IPS-18a (cell line): ENCODE measurements around the gene MRGPRX4.
"Not testable (repeated sequence)": the region's sequence is repeated elsewhere in the genome, so short reads cannot be mapped to it uniquely, and the experiment has no call there.

Source experiments
- H3K27ac ChIP-seq: one replicate; pipeline ENCODE4 v1.5.1; 2013; ENCODE audit warnings: low read length
- H3K27me3 ChIP-seq: one replicate; pipeline ENCODE4 v1.6.1; 2013; ENCODE audit warnings: mild to moderate bottlenecking, low read length; ENCODE audit not compliant: control insufficient read depth, insufficient read depth
- H3K36me3 ChIP-seq: one replicate; pipeline ENCODE4 v1.6.1; 2013; ENCODE audit warnings: low read depth, low read length; ENCODE audit not compliant: control insufficient read depth
- H3K4me1 ChIP-seq: one replicate; pipeline ENCODE4 v1.6.1; 2013; ENCODE audit warnings: low read depth, low read length; ENCODE audit not compliant: control insufficient read depth
- H3K4me3 ChIP-seq: one replicate; pipeline ENCODE4 v1.5.1; 2013; ENCODE audit warnings: low read length
- H3K9ac ChIP-seq: one replicate; pipeline ENCODE4 v1.6.1; 2013; ENCODE audit warnings: mild to moderate bottlenecking, low read length, moderate library complexity
- H3K9me3 ChIP-seq: one replicate; pipeline ENCODE4 v1.6.1; 2013; ENCODE audit warnings: low read depth, low read length; ENCODE audit not compliant: control insufficient read depth

Gene MRGPRX4

DNA sequence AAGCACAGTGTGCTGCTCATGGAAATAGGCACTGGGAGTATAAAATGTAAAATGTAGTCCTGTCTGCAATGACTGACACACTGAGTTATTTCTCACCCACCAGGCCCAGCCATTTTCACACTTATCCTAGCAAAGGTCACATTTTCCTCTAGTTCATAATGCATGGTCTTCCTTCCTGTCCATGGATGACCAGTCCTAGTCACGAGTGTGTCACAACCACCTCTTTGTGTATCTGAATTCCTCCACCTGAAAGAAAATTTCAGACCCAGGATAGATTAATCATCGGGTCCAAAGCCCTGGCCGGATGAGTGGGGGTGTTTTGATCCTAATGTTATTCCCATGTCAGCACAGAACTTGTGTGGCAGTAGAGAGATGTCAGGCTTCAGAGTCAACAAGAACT is at the start of gene MRGPRX4:
Gene MRGPRX4 (plus strand): TSS at position 172 of the 400 bp plus-strand sequence. CDS start 420 bp downstream, outside the sequence.
- Histone ChIP-seq H3K4me3 (no peak within 1 kb of the TSS), H3K27ac (no peak within 1 kb of the TSS), H3K27me3 (no peaks in the 10 kb centered on the region), H3K9ac (no peak within 1 kb of the TSS), H3K9me3 (no peaks in the 10 kb centered on the region), H3K36me3 (no peaks in the 10 kb centered on the region), H3K4me1 (no peaks in the 10 kb centered on the region)

DNA sequence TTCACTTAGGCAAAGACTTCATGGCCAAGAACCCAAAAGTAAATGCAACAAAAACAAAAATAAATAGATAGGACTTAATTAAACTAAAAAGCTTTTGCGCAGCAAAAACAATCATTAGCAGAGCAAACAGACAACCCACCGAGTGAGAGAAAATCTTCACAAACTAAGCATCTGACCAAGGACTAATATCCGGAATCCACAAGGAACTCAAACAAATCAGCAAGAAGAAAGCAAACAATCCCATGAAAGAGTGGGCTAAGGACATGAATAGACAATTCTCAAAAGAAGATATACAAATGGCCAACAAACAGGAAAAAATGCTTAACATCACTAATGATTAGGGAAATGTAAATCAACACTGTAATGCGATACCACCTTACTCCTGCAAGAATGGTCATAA is 41.5 kb upstream of the MRGPRX4 start:
- not testable (repeated sequence) for H3K9me3 ChIP-seq, H3K9ac ChIP-seq, H3K4me3 ChIP-seq, H3K4me1 ChIP-seq, H3K36me3 ChIP-seq, H3K27ac ChIP-seq, H3K27me3 ChIP-seq

DNA sequence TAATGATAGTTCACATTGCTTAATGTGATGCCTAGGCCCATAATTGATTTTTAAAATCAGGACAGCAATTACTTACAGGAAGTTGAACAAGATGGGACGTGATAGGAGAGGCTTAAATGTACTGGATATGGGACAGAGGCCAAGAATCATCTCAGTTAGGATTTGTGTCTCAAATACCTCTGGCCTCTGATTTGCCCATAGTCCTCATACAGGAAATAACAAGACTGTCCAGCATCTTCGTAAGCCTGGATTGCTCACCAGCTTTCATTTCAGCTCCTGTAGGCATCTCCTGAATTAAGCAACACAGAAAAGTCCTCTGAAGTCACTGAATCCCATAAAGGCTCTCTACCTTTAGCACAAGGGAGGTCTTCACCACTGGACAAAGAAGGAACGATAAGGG is 40.3 kb upstream of the MRGPRX4 start, which contains the start of gene MRGPRX3:
Gene MRGPRX3 (plus strand): TSS at position 231 of the 400 bp plus-strand sequence. CDS start 4,632 bp downstream, outside the sequence.
- Histone ChIP-seq H3K27ac (no peak within 1 kb of the TSS), H3K9me3 (peaks cover 3% of the 10 kb centered on the region), H3K36me3 (no peaks in the 10 kb centered on the region), H3K4me3 (no peak within 1 kb of the TSS), H3K9ac (no peak within 1 kb of the TSS), H3K27me3 (no peaks in the 10 kb centered on the region), H3K4me1 (peaks cover 4% of the 10 kb centered on the region)

DNA sequence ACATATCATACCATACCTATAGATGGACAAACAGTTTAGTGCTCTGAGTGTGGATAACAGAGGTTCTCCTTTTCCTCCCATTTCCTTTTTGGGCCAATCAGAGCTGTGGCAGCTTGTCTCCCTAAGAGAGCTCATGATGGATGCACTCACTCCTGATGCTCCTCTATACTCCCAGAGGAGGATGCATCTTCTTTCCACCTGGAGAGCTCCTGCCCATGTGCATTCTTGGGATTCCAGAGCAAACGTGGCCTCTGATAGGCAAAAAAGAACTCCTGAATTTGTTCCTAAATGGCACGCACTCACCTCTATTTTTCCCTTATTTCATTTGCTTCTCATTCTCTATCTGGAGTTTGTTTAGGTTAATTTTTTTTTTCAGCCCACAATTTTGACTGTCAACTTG is 37.3 kb upstream of the MRGPRX4 start:
- Histone ChIP-seq H3K4me1 (peaks cover 4% of the 10 kb centered on the region), H3K9ac (no peak overlapping the region), H3K9me3 (no peaks in the 10 kb centered on the region), H3K4me3 (no peak overlapping the region), H3K27ac (no peak overlapping the region), H3K27me3 (no peaks in the 10 kb centered on the region), H3K36me3 (no peaks in the 10 kb centered on the region)

DNA sequence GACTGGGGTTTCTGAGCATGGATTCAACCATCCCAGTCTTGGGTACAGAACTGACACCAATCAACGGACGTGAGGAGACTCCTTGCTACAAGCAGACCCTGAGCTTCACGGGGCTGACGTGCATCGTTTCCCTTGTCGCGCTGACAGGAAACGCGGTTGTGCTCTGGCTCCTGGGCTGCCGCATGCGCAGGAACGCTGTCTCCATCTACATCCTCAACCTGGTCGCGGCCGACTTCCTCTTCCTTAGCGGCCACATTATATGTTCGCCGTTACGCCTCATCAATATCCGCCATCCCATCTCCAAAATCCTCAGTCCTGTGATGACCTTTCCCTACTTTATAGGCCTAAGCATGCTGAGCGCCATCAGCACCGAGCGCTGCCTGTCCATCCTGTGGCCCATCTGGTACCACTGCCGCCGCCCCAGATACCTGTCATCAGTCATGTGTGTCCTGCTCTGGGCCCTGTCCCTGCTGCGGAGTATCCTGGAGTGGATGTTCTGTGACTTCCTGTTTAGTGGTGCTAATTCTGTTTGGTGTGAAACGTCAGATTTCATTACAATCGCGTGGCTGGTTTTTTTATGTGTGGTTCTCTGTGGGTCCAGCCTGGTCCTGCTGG is 35.3 kb upstream of the MRGPRX4 start:
- Histone ChIP-seq H3K27me3 (no peaks in the 10 kb centered on the region), H3K4me1 (peaks cover 4% of the 10 kb centered on the region), H3K27ac (no peak overlapping the region), H3K4me3 (no peak overlapping the region), H3K9ac (no peak overlapping the region), H3K36me3 (no peaks in the 10 kb centered on the region), H3K9me3 (no peaks in the 10 kb centered on the region)

DNA sequence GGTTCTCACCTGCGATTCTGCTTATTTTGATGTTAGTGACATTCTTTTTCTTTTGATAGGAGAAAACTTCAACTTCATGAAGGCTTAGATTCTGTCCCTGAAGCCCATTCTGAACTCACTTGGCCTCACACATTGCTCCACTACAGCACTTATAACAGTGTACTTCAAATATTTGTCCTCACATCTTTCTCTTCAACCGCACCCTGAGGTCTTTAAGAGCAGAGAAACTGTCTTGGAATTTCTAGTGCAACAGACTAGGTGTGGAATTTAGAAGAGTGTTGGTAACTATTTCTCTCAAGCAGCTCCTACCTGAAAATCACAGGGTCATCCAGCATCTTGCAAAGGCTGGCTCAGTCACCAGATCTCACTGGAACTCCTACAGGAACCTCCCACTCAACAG is 32.5 kb upstream of the MRGPRX4 start:
- Histone ChIP-seq H3K4me3 (no peak overlapping the region), H3K9me3 (no peaks in the 10 kb centered on the region), H3K36me3 (no peaks in the 10 kb centered on the region), H3K4me1 (no peaks in the 10 kb centered on the region), H3K27me3 (no peaks in the 10 kb centered on the region), H3K27ac (no peak overlapping the region), H3K9ac (no peak overlapping the region)

DNA sequence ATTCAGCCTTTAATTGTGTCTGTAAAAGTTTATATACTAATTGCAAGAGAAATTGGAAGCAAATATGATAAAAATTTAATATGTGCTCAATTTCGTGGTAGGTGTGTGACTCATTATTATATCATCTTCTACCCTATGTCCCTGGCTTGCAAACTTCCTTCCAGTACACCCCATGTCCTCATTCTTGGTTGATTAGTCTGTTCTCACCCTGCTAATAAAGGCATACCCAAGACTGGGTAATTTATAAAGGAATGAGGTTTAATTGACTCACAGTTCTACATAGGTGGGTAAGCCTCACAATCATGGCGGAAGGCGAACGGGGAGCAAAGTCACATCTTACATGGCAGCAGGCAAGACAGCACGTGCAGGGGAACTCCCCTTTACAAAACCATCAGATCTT is 28.4 kb upstream of the MRGPRX4 start:
- no peaks in the 10 kb centered on the region for H3K4me1 ChIP-seq
- H3K27ac ChIP-seq: no peak overlapping the region
- H3K4me3 ChIP-seq: no peak overlapping the region
- H3K27me3 ChIP-seq: no peaks in the 10 kb centered on the region
- no peaks in the 10 kb centered on the region for H3K9me3 ChIP-seq
- H3K36me3 ChIP-seq: no peaks in the 10 kb centered on the region
- no peak overlapping the region for H3K9ac ChIP-seq

DNA sequence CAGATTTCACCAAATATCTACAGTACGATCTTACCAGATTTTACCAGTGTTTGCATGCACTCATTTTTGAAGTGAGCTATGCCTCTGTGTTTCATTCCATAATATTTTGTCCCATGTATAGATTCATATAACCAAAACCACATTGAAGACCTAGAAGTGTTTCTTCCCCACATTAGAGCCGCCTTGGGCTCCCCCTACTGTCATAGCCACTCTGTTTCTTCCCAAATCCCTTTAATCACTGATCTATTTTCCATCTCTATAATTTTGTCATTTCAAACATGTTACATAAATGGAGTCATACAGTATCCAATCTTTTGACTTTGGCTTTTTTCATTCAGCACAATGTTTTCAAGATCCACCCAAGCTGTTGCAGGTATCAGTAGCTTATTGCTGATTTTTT is 27.6 kb upstream of the MRGPRX4 start:
- Histone ChIP-seq H3K9ac (no peak overlapping the region), H3K36me3 (no peaks in the 10 kb centered on the region), H3K4me3 (no peak overlapping the region), H3K9me3 (no peaks in the 10 kb centered on the region), H3K4me1 (no peaks in the 10 kb centered on the region), H3K27ac (no peak overlapping the region), H3K27me3 (no peaks in the 10 kb centered on the region)

DNA sequence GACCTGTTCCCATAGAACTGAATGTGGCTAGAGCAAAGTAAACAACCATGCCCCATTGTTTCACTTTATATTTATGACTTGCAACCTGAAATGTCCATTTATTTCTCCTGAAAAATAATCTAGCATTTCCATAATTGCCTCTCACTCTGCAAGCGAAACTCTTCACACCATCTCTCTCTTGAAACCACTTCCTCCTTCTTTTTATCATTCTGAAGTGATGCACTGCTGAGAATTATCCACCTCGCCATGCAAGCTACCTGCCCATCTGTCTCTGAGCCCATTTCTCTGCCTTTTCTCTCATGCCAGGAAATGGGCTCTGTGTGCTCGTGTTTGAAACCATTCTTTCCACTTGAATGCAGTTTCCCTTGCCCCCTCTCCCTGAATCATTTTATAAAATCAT is 26.8 kb upstream of the MRGPRX4 start:
- Histone ChIP-seq H3K27me3 (no peaks in the 10 kb centered on the region), H3K4me1 (no peaks in the 10 kb centered on the region), H3K4me3 (no peak overlapping the region), H3K27ac (no peak overlapping the region), H3K9ac (no peak overlapping the region), H3K9me3 (no peaks in the 10 kb centered on the region), H3K36me3 (no peaks in the 10 kb centered on the region)

DNA sequence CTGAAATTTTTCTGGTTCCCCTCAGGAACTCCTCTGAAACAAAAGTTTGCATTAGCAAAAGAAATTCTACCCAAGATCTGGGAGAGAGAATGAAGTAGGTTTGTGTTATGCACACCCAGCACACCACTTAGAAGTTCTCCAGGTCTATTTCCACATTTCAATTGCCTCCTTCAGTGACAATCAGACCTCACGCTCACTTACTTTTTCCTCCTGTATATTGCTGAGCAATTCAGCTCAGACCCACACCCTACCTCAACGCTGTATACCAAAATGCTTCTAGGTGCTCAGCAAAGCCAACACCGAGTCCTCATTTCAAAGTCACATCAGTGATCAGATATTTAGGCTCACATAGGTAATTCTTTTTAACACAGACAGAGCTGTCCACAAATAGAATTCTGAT is 21.1 kb upstream of the MRGPRX4 start:
- no peaks in the 10 kb centered on the region for H3K9me3 ChIP-seq
- H3K36me3 ChIP-seq: no peaks in the 10 kb centered on the region
- no peak overlapping the region for H3K4me3 ChIP-seq
- no peak overlapping the region for H3K9ac ChIP-seq
- H3K4me1 ChIP-seq: no peaks in the 10 kb centered on the region
- no peak overlapping the region for H3K27ac ChIP-seq
- no peaks in the 10 kb centered on the region for H3K27me3 ChIP-seq

DNA sequence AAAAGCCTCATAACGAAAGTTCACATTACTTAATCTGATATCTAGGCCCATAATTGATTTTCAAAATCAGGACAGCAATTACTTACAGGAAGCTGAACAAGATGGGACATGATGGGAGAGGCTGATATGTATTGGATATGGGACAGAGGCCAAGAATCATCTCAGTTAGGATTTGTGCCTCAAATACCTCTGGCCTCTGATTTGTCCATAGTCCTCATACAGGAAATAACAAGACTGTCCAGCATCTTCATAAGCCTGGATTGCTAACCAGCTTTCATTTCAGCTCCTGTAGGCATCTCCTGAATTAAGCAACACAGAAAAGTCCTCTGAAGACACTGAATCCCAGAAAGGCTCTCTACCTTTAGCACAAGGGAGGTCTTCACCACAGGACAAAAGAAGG is 4.3 kb upstream of the MRGPRX4 start:
- Histone ChIP-seq H3K27ac (no peak overlapping the region), H3K27me3 (no peaks in the 10 kb centered on the region), H3K4me3 (no peak overlapping the region)

DNA sequence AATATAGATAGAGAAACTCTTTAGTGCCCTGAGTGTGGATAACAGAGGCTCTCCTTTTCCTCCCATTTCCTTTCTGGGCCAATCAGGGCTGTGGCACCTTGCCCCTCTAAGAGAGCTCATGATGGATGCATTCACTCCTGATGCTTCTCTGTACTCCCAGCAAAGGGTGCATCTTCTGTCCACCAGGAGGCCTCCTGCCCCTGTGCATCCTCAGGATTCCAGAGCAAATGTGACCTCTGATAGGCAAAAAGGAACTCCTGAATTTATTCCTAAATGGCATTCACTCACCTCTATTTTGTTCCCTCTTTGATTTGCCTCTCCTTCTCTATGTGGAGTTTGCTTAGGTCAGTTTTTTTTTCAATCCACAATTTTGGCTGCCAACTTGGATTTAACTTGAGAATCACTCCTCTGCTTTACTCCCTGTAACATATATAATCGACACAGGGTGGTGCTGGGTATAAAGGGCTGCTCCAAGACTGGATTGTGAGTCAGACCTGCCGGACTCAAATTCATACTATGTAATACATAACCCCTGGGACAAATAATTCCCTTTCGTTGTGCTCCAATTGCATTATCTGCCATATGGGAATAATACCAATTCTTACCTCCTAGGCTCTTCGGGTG is 1.1 kb upstream of the MRGPRX4 start:
- Histone ChIP-seq H3K9ac (no peak overlapping the region), H3K27ac (no peak overlapping the region), H3K27me3 (no peaks in the 10 kb centered on the region), H3K4me1 (no peaks in the 10 kb centered on the region), H3K9me3 (no peaks in the 10 kb centered on the region), H3K4me3 (no peak overlapping the region), H3K36me3 (no peaks in the 10 kb centered on the region)

More for the DNA sequence above, 4.3 kb upstream of the MRGPRX4 start:
- no peaks in the 10 kb centered on the region for H3K4me1 ChIP-seq
- H3K36me3 ChIP-seq: no peaks in the 10 kb centered on the region
- H3K9me3 ChIP-seq: no peaks in the 10 kb centered on the region
- H3K9ac ChIP-seq: no peak overlapping the region
